ENCODE data around the gene SMYD2.

The SMYD2 gene

DNA sequence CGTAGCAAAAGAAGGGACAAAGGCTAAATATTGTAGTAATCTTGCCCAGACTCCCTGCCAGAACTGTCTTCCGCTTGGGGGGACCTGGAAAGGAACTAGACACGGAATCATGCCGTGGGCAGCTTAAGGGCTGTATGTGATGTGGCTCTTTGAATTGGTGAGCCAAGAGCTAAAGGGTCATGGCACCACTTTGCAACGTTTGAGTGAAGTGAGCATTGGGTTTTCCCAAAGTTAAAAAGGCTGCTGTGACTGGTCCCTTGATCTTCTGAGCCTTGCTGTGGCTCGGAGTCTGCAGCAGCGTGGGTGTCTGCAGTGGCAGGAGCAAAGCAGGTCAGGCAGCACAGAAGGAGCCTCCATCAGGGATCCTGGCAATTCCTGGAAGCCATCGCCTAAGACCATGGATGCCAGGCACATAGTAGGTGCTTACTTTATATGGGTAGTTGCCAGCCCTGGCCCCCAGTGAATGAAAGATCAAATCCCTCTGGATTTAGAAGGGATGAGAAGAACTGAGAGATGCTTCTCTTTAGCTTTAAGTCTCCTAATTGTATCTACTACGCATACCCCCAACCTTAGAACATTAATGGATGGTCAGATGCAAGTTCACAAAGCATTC lies 1.8 kb downstream of the SMYD2 start:
- TF ChIP-seq CTCF (IDR thresholded peaks at IDR 0.05; ENCODE audit: extremely low read depth, missing control alignments): no peak
- no peak for DNase-seq (ENCODE audit: low spot score)

DNA sequence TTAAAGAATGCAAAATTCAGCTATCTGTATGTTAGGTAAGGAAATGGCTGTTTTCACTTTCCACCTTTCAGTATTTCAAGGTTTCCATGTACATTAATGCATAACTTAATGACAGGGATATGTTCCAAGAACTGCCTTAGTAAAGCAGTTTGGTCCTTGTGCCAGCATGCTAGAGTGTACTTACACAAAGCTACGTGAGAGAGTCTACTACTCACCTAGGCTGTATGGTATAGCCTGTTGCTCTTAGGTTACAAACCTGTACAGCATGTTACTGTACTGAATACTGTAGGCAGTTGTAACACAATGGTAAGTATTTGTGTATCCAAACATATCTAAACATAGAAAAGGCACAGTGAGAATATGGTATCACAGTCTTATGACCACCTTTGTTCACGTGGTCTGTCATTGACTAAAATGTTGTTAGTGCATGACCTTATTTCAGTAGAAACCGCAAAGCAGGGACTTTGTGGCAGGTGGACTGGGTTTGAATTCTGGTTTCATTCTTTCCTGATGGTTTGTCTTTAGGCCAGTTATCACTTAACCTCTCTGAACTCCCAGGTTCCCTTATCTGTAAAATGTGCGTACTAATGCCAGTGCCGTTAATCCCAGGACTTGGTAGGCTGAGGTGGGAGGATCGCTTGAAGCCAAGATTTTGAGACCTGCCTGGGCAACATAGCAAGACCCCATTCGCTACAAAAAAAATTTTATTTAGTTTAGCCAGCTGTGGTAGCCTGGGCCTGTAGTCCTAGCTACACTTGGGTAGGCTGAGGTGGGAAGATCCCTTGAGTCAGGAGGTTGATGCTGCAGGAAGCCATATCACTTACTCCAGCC lies 4.9 kb downstream of the SMYD2 start:
- no peak for TF ChIP-seq CTCF (IDR thresholded peaks at IDR 0.05; ENCODE audit: extremely low read depth, missing control alignments)
- DNase-seq (ENCODE audit: low spot score): no peak

- no peak for TF ChIP-seq CTCF (IDR thresholded peaks at IDR 0.05; ENCODE audit: extremely low read depth, missing control alignments)
Observed at GRCh38 chr1:214287884-214288283, 6.9 kb downstream of the SMYD2 start.

GRCh38 chr1:214289574-214290272 lies 8.8 kb downstream of the SMYD2 start:
- no peak for DNase-seq (ENCODE audit: low spot score)

More at GRCh38 chr1:214287884-214288283, 6.9 kb downstream of the SMYD2 start:
- DNase-seq (ENCODE audit: low spot score): no peak

GRCh38 chr1:214290424-214291037 lies 9.6 kb downstream of the SMYD2 start:
- no peak for TF ChIP-seq CTCF (IDR thresholded peaks at IDR 0.05; ENCODE audit: extremely low read depth, missing control alignments)
- DNase-seq (ENCODE audit: low spot score): no peak

More at GRCh38 chr1:214289574-214290272, 8.8 kb downstream of the SMYD2 start:
- no peak for TF ChIP-seq CTCF (IDR thresholded peaks at IDR 0.05; ENCODE audit: extremely low read depth, missing control alignments)

DNA sequence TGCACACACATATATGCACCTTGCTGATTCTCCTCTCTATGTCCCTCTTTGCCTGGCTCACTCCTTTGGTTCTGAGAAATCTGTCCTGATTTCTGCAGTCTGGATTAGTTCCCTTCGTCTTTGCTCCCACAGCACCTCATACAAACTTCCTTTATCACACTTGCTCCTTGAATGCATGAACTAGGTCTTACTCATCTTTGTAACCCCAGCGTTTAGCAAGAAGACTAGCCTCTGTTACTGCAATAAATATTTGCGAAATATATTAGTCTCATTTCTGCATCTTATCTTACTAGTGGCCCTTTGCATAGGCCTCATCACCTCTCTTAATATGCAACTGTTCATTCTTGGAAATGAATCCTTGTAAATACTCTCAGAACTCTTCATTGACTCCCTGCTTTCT lies 11.4 kb downstream of the SMYD2 start:
- DNase-seq (ENCODE audit: low spot score): no peak
- no peak for TF ChIP-seq CTCF (IDR thresholded peaks at IDR 0.05; ENCODE audit: extremely low read depth, missing control alignments)
